CD4-positive, alpha-beta T cell treated with Interferon gamma for 1 hour (primary cell): ENCODE measurements around the gene S100A7A.
"Not testable (repeated sequence)": the region's sequence is repeated elsewhere in the genome, so short reads cannot be mapped to it uniquely, and the experiment has no call there.

ENCODE experiments used
- DNase-seq: peaks from one replicate; pipeline ENCODE4 v3.0.0-alpha.2; 2020

S100A7A gene

DNA sequence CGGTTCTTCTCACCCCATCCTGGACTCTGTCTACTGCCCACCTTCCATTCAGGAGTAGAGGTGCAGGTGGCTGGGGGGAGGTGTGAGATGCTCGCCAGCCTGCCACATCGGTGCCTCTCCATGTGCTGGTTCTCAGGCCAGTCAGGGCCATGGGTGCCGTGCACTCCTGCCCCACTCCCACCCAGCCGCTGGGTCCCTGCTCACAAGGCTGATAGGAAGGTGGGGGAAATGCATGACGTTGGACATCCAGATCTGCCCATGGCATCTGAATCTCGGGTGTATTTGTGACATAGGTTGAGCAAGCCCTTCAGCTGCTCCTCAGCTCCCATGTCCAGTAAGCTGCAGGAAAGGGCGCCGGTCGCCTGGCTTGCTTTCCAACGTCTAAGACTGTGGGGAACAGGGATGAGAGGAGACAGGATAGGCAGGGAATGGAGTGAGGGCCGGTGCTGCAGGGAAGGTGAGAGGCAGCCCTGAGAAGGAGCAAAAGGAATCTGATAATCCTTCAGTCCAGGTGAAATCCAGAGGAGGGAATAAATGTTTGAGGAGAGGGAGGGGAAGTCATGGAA, 11.8 kb downstream of the S100A7A start:
- DNase-seq, result no peak

DNA sequence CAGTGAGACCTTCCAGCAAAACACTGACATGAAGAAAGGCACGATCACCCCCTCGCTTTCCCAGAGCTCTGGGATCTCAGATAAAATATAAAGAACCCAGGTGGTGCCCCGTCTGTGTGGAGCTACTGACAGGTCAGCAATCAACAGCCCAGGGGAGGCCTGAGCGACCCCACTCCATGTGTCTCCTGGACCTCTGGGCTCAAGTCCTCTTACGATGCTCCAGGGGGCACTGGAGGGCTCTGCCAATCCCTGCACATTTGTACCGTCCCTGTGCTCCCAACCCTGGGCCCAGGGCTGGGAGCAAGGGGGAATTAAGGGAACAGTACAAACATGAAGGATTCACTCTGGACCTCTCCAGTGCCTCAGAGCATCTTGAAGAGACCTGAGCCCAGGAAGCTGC, 12.5 kb downstream of the S100A7A start:
- DNase-seq, result no peak

DNA sequence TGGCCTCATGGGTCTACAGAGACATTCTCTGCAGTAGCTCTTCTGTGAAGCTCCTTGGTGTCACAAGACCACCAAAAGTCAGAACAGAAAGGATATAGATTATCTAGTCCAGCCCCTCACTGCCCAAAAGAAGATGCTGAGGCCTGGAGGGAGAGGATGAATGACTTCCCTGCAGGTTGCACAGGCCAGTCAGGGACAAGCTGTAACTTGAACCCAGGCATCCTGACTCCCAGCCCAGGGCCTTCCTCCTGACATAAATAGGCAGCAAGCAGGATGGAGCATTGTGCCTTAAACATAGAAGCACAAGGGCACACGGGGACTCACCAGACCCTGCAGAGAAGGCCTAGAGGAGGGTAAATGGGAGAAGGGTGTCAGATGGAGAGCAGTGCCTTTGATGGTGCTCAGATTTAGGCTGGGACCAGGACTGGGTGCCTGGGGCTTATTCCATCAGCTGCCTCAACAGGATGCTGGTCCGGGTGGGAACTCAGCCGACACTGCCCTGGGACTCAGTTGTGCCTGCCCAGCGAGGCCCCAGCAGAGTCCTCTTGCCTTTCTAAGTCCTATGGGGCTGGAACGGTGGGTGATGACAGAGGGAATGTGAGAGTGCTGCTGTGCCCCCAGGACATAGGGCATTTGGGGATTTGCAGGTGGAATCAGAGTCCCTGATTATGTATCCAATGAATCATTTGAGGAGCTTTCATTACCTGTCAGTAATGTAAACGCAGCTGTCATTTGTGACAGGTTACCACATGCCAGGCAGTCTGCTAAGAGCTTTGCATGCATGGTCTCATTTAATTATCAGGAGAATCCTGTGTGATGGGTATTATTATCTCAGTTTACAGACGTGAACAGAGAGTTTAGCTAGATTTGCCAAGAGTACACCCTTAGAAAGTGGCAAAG, 13.2 kb downstream of the S100A7A start:
- no peak for DNase-seq

DNA sequence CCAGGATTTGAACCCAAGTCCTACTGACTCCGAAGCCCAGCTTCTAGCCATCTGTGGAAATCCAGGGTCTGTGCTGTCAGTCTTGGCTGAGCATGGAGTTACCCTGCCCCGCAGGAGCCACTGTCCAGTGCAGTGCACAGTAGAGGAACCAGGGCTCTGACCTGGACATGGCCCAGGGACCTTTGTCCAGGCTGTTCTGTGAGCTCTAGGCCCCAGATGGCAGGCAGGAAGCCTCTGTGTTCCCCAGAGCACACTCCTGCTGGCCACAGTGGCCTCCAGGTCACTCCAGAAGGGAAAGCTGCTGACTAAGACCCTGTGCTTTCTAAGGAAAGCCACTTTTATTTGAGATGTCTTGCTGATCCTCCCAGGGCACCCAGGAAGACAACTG, 13.8 kb downstream of the S100A7A start:
- DNase-seq, result no peak

DNA sequence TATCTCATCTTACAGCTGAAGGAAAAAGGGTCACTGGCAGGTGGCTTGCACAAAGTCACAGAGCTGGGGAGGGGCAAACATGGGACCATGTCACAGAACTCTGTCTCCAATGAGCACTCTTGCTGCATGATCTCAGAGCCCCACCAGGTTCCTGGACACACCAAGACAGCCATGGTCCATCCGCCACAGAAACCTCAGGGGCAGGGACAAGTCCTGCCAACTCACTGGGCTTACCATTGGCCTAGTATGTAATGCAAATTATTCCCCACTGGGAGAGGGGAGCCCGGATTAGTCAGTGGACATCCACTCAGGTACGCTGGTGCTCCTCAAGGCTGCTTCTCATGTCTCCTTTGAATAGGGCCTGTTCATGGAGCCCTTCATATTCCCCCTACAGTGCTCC, 14.2 kb downstream of the S100A7A start:
- no peak for DNase-seq

DNA sequence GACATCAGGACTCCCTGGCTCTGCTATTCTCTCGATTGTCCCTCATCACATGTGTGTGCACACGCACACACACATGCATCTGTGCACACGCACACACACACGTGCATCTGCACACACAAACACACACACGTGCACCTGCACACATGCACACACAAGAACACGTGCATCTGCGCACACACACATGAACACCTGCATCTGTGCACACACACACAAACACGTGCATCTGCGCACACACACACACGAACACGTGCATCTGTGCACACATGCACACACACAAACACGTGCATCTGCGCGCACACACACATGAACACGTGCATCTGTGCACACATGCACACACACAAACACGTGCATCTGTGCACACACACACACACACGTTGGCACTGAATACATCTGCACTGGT, 14.7 kb downstream of the S100A7A start:
- DNase-seq, result no peak

DNA sequence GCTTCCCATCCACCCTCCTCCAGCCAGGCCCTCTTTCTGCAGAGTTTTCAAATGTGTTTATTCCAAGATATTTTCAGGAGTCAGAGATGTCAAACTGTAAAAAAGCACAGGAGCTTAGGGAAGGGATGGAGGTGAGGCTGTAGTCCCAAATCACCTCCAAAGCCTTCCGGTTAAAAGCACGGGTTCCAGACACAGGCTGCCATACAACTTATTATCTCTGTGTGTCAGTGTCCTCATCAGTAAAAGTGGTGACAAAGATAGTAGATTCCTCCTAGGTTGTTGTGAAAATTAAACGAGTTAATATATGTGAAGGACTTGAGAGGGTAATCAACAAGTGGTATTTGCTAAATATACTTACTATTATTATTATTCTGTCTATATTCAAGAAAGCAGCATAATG, 15.1 kb downstream of the S100A7A start:
- DNase-seq, result no peak

DNA sequence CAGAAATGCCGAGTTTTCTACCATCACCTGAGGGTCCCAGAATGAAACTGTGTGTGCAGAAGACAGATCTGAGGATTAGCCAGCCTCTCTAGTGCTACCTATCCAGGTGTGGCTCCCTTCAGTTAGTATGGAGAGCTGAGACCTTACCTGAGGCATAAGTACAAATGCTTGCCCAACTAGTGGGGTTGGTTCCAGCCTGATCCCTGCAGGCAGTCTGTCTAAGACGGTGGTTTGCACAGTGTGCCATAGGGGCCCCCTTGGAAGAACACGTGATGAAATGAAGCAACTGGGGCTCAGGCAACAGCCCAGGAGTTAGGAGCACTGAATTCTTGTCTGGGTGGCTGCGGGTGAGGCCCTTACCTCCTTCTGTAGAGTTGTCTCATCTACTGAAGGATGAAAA, 15.6 kb downstream of the S100A7A start:
- no peak for DNase-seq

DNA sequence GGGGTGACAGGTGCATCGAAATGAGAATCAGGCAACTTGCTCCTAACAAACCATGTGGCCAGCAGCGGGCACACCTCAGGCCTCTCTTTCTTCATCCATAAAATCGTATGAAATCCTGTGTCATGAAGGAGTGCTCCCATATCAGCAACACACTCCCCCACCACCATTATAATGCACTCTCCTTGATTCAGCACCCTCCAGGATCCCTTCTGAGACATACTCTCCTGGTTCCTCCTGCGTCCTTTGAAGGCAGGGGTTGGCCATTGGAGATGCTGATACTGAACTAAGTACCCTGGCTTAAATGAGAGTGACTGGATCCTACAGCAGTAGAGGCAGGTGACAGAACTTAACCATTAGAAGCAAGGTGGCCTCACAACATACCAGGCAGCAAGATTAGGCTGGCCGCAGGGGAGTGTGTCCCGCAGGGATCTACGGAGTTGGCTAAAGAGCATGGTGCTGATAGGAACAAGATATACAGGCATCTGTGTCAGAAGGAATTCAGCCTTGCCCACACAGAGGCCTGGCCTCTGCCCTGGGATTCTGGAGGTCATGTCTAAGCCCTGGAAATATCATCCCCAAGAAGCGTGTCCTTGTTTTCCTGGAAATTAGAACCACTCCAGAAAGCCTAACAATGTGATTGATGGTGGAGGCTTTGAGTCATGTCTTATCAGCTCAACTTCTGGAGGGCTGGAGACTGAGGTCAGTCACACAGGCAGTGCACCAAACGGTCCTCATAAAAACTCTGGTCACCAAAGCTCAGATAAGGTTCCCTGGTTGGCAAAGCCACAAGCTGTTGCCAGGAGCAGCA, 16.8 kb downstream of the S100A7A start:
- DNase-seq, result no peak

DNA sequence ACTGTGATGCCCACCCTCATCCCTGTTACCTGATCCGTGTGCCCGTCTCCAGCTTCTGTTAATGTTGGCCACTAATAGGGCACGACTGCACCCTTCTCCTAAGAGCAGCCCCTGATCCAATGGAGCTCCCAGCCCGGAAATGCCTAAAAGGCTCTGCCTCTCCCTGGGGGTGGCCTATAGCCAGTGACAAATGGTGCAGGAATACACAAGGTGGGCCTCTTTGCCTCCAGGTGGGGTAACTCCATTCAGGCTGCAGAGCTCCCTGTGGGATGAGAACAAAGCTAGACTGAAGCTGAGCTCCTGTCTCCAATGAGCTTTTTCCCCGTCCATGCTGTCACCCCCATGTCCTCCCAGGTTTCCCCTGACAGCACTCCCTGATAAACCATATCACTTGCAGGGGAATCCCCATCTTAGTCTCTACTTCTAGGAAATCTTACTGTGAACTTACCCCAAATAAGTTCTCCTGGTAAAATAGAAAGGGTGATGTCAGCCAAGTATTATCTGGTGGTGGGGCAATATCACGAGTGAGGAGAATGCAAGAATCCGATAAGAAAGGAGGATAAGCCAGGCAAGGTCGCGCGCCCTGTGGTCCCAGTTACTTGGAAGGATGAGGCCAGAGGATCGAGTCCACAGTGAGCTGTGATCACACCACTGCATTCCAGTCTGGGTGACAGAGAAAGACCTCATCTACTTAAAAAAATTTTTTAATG, 18.6 kb downstream of the S100A7A start:
- DNase-seq, result no peak

DNA sequence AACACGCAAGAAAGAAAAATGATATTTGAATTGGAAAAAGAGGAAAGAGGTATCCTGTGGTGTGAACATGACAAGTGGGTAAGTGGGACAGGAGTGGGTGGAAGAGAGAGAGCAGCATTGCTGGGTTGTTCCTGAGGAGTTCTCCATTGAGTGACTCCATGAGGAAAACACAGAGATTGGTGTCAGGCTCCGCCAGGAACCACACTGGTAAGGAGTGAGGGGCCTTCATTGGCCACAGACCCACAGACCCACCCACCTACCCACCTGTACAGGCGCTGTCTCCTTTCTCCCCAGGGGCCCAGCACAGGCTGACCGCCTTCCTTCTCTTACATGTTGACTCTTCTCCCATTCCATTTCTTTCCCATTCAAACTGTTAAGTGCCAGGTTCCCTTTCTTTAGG, 20.9 kb downstream of the S100A7A start:
- no peak for DNase-seq

DNA sequence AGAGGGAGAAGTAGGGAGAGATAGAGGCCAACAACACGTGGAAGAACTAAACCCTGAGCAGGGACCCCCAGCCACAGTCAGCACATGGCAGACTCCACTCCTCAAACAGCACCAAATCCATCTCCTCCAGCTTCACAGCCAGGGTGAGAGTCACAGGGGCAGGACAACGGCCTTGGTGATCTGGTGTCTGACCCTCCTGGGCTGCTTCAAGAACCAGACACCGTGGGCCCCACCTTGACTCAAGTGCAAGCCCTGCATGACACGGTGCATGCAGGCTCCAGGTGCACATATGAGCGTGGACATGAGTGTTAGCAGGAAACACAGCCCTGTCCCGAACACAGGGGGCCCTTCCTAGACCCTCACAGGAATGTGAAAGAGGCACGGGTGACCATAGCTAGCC, 22.3 kb downstream of the S100A7A start:
- DNase-seq, result no peak

DNA sequence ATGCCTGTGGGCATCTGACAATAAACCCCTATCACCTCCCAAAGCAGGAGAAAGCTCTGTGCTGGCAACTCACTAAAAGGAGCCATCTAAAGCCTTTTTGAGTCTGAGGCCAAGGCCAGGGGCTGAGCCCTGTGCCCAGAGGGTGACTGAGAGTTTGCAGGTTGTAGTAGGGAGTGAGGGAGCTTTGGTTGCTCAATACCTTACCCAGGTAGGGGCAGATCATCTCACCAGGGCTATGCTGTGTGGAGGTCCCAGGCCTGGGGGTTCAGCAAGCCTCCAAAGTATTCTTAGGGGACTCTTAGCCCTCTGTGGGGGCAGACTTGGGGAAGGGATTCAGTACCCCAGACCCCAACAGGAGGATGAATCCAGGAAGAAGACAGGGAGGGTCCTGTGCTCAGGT, 23.0 kb downstream of the S100A7A start:
- DNase-seq, result no peak

DNA sequence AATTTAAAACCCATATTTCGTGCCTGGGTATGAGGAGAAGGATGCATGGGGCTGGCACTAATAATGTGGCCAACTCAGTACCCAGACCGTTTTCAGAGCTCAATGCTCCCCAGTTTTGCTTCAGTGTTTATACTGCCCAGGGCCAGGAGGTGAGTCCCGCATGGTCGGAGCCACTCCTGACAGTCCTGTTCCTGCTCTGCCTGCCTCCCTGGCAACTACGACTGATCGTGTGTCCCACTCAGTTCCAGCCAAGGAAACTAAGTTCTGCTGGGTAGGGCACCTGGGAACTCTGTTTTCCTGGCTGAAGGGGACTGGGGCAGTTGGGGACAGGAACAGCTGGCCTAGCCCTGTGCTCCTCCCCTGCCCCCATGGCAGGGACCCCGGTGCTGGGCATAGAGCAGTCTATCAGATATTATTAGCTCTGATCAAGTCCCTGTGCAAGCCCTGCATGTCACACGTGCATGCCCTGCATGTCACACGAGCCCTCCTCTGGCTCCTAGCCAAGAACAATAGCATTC, 25.0 kb downstream of the S100A7A start:
- no peak for DNase-seq

DNA sequence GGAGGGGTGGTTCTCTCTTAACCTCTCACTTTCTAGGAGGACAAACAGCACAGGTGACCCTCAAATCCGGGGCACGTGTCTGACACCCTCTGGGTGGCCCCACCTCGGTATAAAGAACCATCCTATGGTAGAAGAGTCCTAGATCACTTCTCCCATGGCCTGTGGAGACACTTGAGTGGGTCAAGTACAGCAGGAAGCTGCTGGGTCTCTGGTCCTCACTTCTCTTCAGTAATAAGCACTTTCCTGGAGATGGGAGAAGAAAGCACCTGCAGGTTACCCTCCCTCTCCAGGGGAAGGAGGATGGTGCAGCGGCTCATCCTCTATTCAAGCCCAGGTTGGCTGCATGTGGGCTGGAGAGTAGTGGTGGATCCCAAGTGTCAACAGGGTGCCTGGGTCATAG, 27.2 kb downstream of the S100A7A start:
- DNase-seq, result no peak

DNA sequence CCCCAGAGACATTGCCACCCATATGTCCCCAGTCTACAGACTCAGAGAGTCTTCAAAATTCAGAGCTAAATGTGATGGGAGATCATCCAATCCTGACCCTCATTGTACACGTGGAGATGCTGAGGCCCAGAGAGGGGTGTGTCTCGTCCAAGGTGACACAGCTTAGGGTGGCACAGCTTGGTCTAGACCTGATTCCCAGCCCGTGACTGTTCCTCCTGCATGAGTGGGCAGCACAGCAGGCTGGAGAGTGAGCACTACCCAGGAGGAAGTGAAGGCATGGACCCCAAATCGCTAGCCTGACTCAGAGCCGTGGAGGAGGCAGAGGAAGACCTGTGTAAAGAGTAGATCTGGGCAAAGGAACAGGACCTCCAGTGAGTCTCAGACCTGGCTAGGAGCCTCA, 27.8 kb downstream of the S100A7A start:
- DNase-seq, result no peak

DNA sequence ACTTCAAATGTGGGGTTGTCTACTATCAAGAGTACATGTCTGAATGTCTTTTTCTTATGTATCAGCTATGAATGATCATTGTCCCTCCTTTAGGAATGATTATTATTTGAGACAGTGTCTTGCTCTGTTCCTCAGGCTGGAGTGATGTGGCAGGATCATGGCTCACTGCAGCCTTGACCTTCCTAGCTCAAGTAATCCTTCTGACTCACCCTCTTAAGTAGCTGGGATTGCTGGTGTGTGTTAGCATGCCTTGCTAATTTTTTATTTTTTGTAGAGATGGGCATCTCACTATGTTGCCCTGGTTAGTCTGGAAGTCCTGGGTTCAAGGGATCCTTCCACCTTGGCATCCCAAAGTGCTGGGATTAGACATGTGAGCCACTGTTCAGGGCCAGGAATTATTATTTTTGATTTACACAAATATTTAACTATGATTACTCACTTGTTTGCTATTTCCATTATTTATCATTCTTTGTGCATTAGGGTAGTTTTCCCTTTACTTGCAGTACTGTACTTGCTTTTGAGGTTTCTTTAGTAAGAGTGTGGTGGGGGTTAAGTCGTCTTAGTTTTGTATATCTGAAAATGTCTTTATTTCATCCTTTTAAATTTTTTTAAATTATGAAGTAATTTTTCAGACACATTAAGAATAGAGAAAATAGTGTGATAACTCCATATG, 31.3 kb downstream of the S100A7A start:
- DNase-seq, result no peak

DNA sequence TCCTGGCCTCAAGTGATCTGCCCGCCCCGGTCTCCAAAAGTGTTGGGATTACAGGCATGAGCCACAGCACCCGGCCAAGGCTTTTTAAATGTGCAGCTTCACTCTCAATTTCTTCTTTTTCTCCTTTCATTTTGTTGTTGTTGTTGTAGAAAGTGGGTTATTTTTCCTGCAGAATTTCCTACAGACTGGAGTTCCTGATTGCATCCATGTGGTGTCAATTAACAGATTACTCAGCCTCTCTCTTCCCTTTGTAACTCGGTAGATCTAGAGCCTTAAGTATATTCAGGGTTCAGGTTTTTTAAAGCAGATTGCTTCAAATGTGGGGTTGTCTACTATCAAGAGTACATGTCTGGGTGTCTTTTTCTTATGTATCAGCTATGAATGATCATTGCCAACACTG, 32.5 kb downstream of the S100A7A start:
- DNase-seq, result not testable (repeated sequence)

DNA sequence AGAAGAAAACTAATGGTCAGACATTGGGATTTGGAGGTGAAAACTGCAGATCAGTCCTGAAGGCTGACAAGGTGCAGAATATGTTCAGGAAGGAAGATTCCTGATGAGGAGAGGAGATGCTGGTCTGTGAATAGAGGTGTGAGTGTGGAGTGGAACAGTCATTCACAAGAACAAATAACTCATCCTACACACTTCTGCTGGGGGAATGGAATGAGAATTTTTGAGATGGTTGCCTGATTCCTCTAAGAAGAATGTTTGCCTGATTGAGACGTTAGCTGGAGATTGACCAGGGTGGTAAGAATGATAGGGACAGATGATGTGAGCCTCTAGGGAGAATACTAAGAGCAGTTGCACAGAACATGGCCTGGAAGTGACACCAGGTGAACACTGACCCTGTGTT, 40.1 kb downstream of the S100A7A start:
- DNase-seq, result no peak

DNA sequence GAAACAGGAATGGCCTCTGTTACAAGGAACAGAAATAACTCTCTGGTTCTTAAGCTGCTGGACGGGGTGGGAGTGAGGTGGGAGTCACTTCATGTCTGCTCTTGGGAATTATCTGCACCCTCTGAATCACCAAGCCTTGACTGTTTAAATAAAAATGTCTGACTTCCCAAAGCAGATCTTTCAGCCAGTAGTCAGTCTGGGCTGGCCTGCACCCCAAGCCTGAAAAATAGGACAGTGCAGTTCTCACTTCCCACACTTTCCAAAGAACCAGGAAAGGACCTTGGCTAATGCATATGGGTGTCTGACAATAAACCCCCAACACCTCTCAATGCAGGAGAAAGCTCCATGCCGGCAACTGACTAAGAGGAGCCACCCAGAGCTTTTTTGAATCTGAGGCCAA, 43.3 kb downstream of the S100A7A start:
- no peak for DNase-seq

DNA sequence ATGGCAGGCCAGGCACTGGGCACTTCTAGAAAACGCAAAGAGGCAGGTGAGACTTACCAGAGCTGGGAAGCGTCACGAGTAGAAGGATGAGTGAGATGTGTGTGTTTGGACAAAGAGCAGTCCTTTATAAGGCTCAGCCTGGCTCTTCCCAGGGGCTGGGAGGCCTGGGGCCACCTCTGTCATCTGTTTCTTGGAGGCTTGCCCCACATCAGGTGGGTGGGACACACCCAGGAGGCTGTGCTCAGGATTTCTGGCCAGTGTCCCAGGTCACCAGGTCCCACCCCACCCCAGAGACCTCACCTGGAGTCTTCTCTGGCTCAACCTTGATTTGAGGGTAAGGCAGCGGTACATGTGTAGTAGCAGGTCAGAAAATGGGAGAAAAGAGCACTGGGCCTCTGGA, 44.2 kb downstream of the S100A7A start, which contains the start of gene S100A7:
TSS of gene S100A7 (minus strand) at position 101 of the 400 bp plus-strand sequence. CDS start 1,638 bp downstream, outside the sequence.
- DNase-seq, result no peak

DNA sequence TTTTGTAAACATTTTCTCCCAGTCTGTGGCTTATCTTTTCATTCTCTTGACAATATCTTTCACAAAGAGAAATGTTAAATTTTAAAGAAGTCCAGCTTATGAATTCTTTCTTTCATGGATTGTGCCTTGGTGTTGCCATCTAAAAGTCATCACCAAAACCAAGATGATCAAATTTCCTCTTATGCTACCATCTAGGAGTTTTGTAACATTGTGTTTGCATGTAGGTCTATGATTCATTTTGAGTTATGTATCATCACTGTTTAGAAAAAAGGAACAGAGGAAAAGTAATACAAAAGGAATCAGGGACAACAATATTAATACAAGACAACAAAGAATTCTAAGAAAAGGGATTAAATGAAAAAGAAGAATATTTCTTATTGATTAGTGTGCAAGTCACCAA, 46.4 kb downstream of the S100A7A start:
- DNase-seq, result not testable (repeated sequence)
